ENCODE results near the gene PLEKHG4B. TPM values are rescaled to one million over a fixed set of nuclear protein-coding genes. Genes with fewer than 3 reads are reported as not detected.

Gene PLEKHG4B
- total RNA-seq, 1 donor from 2014 or later, result not detected

DNA sequence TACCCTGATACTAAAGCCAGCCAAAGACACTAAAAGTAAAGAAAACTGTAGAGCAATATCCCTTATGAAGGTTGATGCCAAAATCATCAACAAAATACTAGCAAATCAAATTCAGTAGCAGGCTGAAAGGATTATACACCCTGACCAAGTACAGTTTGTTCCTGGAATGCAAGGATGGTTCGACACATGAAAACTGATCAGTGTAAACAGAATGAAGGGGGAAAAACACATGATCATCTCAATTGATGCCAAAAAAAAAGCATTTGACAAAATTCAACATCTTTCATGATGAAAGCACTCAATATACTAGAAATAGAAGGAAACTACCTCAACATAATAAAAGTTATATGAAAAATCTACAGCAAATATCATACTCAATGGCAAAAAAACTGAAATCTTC, 55.8 kb downstream of the PLEKHG4B start:
- ATAC-seq (no peak), DNase-seq (no peak)
- intact Hi-C loops (cut with micrococcal nuclease), result no loop called here

DNA sequence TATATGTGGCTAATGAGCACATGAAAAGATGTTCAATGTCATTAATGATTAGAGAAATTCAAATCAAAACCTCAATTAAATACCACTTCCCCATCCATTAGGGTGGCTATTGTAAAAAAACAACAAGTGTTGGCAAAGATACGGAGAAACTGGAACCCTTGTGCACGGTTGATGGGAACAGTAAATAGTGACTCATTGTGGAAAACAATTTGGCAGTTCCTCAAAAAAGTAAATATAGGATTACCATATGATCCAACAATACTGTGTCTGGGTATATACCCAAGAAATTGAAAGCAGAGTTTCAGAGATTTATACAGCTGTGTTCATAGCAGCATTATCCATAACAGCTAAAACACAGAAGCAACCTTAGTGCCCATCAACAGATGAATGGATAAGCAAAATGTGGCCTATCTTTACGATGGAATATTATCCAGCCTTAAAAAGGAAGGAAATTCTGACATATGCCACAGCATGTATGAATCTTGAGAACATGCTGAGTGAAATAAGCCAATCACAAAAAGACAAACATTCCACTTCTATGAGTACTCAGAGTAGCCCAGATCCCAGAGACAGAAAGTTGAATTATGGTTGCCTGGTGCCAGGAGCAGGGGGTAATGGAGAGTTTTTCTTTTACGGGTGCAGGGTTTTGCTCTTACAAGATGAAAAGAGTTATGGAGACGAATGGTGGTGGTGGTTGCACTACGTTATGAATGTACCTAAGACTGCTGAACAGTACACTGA, 57.9 kb downstream of the PLEKHG4B start:
- ATAC-seq (no peak), DNase-seq (no peak)
- intact Hi-C loops (cut with micrococcal nuclease), result no loop called here

DNA sequence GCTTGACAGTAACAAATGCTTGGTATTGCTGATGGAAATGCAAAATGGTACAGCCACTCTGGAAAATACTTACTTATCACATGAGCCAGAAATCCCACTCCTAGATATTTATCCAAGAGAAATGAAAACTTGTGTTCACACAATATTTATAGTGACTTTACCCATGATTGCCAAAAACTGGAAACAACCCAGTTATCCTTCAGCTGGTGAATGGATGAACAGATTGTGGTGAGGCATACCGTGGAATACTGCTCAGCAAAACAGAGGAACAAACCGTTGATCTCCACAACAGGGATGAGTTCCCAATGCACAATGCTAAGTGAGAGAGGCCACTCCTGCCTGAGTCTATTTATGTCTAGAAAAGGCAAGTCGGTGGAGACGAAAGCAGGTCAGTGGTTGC, 58.8 kb downstream of the PLEKHG4B start:
- ATAC-seq (no peak), DNase-seq (no peak)

DNA sequence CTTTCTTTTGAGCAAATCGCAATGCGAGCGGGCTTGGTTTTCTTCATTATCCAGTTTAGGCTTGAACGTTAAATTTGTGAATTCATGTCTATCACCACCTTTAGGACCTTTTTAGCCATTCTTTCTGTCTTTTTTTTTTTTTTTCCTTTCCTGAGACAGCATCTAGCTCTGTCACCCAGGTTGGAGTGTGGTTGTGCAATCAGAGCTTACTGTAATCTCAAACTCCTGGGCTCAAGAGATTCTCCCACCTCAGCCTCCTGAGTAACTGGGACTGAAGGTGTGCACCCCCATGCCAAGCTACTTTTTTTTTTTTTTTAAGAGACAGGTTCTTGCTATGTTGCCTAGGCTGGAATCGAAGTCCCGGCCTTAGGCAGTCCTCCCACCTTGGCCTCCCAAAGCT, 60.1 kb downstream of the PLEKHG4B start:
- ATAC-seq, result no peak
- DNase-seq, result no peak
- intact Hi-C loops (cut with micrococcal nuclease), result no loop called here

More for the DNA sequence above, 58.8 kb downstream of the PLEKHG4B start:
- intact Hi-C loops (cut with micrococcal nuclease), result no loop called here

DNA sequence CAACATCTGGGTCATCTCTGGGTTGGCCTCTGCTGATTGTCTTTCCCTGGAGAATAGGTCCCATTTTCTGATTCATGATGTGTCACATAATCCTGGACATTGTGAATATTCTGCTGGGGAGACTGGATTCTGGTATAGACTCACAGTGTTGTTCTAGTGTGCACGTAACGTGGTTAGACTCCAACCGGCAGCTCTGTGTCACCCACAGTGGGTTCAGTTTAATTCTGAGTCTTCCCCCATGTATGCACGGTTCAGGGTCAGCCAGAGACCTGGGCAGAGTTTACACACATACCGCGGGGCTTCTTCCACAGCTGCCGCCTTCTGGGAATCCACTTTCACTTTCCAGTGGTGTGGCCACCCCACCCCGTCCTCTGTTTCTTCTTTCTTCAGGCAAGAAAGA, 61.3 kb downstream of the PLEKHG4B start:
- intact Hi-C loops (cut with micrococcal nuclease), result no loop called here
- ATAC-seq (no peak), DNase-seq (no peak)

DNA sequence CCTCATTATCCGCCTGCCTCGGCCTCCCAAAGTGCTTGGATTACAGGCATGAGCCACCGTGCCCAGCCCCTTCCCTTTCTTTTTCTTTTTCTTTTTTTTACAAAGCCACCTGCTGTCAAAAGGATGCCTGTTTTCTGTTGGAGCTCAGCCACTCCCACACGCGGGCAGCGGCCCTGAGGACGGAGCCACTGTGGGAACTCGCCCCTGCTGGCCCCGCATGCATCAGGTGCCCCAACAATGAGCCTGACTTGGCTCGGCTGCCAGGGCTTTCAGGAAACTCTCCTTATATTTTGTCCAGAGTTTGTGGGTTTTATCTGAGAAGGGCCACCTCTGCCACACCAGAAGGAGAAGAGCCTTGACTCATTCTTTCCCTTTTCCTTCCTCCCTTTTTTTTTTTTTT, 62.3 kb downstream of the PLEKHG4B start:
- DNase-seq (no peak), ATAC-seq (no peak)
- intact Hi-C loops (cut with micrococcal nuclease), result no loop called here

DNA sequence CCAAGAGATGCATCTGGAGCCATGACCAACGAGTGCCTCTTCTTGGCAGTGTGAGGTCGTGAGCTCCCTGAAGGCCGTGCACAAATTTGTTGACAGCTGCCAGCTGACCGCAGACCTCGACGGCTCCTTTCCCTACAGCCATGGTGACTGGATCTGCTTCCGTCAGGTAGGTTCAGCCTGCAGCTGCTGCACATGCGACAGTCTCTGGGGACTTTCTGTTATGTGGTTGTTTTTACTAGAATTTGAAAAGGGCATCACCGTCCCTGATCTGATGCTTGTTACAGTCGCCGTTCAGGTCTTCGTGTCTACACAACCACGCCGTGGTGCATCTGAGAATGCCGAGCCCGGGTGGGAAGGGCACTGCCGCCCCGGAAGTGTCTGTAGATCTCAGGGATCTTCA, 62.9 kb downstream of the PLEKHG4B start:
- DNase-seq (no peak), ATAC-seq (no peak)
- intact Hi-C loops (cut with micrococcal nuclease), result no loop called here

DNA sequence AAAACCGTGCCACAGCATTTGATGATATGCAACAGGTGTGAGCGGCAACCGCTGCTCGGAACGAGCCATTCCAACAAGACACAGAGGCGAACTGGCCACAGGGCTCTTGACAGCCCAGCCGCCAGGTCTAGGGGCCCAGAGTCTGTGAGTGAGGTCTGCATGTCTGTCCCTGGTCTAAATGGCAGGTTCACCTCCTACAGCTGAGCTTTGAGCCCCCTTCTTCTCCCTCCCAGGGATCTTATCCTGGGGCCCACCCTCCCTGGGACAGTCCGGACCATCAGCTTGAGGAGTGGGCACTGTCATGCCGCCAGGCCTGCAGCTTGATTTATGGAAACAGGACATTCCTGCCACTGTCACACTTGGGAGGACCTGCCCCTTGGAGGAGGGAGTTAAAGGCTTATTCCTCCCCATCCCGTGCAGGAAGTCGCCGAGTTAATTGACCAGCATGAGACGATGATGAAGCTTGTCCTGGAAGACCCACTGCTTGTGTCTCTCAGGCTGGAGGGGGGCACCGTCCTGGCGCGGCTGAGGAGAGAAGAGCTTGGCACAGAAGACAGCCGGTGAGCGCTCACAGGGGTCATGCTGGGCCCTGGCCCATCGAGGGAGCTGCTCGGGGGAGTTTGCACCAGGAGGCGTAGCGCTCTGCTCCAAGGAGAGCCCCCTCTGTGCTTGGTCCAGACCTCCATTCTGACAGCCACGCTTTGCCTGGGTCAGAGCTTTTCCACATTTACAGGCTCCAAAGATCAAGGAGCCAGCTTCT, 63.9 kb downstream of the PLEKHG4B start:
- DNase-seq (no peak), ATAC-seq (no peak)
- intact Hi-C loops (cut with micrococcal nuclease), result no loop called here

DNA sequence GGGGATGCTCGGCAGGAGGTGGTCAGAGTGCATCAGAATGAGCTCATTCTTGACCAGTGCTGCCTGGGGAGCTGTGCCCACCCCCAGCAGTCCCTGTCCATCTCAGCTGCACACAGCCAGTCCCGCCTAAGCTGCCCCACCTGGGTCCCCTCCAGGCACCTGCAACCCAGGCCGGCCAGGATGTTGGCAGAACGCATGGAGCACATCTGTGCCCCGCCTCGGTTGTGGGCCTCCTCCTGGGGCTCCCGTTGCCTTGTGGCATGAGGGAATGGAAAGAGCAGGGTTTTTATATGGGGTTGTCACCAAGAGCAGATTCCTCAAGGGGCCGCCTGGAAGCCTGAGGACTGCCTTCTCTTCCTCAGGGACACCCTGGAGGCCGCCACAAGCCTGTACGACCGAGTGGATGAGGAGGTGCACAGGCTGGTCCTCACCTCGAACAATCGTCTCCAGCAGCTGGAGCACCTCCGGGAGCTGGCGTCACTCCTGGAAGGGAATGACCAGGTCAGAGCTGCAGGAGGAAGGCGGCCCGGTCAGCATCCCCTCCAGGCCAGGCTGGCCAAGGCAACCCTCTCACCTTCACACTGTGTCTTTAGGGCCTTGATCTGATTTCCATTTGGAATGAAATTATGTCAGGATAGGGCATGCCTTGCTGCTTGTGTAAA, 64.6 kb downstream of the PLEKHG4B start:
- DNase-seq, result no peak
- ATAC-seq, result no peak
- intact Hi-C loops (cut with micrococcal nuclease), result no loop called here

DNA sequence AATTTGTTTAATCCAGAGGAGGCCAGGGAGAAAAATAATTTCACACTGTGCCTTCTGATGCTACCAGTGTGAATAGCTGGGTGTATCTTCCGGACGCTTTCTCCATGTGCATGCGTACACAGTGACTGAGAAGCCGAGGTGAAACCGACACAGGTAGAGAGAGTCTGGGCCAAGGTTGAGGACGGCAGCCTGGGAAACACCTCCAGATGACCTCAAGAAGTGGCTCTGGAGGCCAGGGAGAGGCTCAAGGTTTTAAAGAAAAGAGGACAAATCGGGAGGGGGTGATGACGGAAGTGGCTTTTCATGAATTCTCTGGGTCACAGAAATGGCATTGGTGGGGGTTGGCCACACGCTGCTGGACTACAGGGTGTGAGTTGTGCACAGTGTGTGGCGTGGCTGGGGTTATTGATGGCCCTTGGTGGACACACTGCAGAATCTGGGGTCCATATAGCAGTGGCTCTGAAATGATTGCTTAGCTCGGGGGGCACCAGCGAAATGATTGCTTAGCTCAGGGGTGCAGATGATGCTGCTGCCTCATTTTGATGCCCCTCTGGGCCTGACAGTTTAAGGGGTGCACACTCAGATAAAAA, 65.3 kb downstream of the PLEKHG4B start:
- ATAC-seq (no peak), DNase-seq (no peak)

DNA sequence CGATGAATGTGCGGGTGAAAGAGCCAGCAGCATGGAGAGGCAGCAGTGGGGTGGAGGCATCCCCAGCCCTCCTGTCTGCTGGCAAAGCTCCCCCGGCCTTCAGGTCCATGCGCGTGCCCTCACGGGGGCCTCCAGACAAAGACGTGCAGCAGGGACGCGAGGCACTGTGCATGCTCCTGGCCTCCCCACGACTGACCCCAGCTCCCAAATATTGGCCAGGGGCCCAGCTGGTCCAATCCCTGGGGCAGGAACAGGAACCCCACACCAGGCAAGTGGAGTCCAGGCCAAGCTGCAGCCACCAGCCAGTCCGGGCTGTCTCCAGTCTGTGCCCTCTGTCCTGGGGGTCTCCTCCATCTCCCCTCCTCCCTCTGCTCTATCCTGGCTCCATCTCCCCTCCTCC, 65.8 kb downstream of the PLEKHG4B start:
- DNase-seq (no peak), ATAC-seq (no peak)
- intact Hi-C loops (cut with micrococcal nuclease), result no loop called here

More for the DNA sequence above, 65.3 kb downstream of the PLEKHG4B start:
- intact Hi-C loops (cut with micrococcal nuclease), result no loop called here

DNA sequence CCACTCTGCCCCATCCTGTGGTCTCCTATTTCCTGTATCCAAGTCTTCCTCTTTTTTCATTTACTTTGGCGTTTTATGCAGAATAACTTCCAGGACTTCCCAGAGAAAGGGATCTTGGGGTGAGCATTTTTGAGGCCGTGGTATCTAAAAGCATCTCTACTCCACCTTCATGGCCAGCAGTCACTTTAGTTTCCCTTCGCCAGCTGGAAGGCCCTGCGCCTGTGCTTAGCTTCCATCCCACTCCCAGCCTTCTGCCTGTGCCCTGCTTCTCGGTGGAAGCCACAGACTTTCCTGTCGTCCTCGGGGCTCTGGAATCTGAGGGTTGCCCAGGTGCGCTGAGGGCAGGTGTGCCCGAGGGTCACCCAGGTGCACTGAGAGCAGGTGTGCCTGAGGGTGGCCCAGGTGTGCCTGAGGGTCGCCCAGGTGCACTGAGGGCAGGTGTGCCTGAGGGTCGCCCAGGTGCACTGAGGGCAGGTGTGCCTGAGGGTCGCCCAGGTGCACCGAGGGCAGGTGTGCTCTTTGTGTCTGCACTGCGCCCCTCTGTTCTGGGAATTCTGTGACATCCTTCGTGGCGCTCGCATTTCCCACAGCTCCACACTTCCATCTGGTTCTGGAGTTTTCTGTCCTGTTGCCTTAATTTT, 67.0 kb downstream of the PLEKHG4B start:
- intact Hi-C loops (cut with micrococcal nuclease), result no loop called here
- DNase-seq, result no peak
- no peak for ATAC-seq

DNA sequence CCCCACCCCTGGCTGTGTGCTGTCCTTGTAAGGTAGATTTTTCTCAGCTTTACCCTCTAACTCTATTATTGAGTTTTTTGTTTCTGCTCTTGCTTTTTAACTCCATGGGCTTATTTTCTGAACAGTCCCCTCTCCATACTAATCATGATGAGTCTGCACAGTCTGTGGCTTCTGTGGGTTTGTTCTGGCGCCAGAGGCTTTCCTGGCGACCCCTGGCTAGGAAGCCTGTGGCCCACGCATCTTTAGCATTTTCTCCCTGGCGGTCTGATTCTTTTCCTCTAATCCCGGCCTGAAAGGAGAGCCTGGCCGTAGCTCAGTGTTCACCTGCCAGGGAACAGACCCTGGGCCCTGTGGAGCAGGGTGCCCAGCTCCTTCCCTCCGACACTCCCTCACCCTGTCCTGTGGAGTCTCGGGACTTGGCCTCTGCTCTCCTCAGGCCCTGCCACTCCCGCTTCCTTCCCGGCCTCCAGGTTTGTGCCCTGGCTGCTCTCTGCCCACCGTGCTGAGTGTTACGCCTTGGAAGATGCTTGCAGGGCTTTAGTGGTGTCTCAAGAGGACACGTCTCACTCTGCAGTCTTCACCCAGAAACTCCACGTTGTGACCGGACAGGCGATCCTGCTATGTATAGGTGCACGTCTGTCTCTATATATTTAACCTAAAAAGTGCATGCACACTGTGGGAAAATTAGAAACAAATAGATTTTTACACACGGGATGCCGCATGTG, 67.6 kb downstream of the PLEKHG4B start:
- no peak for DNase-seq
- intact Hi-C loops (cut with micrococcal nuclease), result no loop called here
- ATAC-seq, result no peak

DNA sequence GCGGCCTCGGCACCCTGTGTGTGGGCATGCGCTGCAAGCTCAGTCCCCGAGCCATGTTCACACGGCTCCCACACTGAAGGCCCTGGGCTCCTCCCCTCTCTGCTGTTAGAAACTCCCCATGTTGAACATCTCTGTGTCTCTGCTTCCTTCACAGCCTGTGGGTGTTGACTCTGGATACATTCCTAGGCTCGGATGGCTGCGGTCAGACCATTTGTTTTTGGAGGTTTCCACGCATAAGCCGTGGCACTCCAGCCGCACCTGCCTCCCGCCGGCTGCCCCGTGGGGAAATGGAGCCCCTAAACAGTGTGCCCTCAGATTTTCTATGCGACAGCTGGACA, 68.2 kb downstream of the PLEKHG4B start:
- DNase-seq (no peak), ATAC-seq (no peak)
- intact Hi-C loops (cut with micrococcal nuclease), result no loop called here

DNA sequence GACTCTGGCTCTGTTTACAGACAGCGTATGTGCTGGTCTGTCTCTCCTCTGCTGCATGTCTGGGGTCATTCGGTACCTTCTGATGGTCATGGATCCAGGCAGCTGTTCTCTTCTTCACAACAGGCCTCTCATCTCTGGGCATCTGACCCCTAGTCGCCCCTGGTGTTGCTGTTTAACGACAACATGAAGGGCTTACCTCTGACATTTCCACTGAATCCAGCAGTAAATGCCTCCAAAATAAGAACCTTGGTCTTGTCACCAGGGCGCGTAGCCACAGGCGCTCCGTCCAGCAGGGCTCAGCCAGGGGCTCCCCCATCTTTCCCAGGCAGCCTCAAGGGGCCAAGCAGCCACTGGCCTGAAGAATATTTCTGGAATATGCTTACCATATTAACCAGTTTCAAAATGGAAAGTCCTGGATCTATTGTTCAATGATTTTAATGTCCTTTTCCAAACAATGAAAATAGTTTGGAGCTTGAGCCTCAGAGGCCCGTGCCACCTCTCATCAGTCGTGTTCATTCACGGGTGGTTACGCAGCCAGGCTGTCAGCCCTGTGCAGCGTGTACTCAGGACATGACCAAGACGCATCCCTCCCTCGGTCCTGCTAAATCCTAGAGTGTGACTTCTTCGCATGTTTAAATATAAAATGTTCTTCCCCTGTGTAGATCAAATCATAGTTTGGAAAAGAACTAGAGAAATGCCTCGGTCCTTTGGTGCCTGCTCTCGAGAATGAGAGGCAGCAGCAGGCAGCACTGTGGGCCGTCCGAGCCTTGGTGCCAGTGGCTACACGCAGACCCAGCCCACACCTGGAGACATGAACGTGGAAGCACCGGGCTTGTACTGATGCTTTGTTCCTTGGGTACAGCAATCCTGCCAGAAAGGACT, 69.2 kb downstream of the PLEKHG4B start:
- no peak for ATAC-seq
- no peak for DNase-seq
- intact Hi-C loops (cut with micrococcal nuclease), result no loop called here

DNA sequence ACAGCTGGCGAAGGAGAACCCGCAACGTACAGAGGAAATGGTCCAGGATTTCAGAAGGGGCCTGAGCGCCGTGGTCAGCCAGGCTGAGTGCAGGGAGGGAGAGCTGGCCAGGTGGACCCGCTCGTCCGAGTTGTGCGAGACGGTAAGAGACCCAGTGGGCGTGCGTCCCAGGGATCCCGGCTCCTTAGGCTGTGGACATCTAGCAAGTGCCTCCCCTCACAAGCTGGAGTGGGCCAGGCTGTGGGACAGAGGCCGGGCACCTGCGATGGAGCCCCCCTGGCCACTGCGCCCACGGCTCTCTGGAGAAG, 69.8 kb downstream of the PLEKHG4B start:
- intact Hi-C loops (cut with micrococcal nuclease), result no loop called here
- ATAC-seq, result no peak

DNA sequence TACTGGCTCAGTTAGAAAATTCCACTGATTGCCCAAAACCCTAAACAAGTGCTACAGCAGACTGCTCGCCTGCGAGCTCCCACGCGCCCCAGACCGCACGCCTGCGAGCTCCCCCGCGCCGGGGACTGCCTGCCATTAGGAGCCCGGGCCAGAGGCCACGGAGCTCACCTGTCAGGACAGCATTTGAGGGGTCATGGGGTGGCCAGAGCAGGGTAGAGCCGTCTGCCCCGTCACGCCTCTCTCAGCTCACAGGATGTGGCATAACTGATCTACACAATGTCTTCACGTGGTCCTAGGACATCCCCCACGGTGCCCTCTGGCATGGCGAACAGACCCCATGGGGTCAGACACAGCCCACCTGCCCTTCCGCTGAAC, 70.2 kb downstream of the PLEKHG4B start:
- DNase-seq (no peak), ATAC-seq (no peak)
- intact Hi-C loops (cut with micrococcal nuclease), result no loop called here

More for the DNA sequence above, 69.8 kb downstream of the PLEKHG4B start:
- DNase-seq, result no peak

DNA sequence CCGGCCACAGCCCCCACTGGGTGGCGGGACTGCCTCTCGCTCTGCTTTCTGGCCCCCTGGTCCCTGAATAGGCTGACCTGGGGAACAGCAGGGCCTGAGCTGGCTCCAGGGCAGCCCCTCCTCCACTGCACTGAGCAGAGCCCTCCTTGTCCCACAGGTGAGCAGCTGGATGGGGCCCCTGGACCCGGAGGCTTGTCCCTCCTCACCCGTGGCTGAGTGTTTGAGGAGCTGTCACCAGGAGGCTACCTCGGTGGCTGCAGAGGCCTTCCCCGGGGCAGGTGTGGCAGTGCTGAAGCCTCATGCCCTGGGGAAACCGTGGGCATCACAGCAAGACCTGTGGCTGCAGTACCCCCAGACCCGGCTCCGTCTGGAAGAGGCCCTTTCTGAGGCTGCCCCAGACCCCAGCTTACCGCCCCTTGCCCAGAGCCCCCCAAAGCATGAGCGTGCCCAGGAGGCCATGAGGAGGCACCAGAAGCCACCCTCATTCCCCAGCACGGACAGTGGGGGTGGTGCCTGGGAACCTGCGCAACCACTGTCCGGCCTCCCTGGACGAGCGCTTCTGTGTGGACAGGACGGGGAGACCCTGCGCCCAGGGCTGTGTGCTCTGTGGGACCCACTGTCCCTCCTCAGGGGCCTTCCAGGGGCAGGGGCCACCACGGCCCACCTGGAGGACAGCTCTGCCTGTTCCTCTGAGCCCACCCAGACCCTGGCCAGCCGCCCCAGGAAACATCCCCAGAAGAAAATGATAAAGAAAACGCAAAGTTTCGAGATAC, 70.8 kb downstream of the PLEKHG4B start:
- intact Hi-C loops (cut with micrococcal nuclease), result no loop called here
- no peak for ATAC-seq
- no peak for DNase-seq

Data from left ventricle myocardium superior (tissue), 1 donor.